GM03348 (cell line): ENCODE data around the gene CARS2.
"Not testable (repeated sequence)": the region's sequence is repeated elsewhere in the genome, so short reads cannot be mapped to it uniquely, and the experiment has no call there.

Source experiments
- DNase-seq: peaks from one replicate; pipeline ENCODE4 v3.0.0; 2012; ENCODE audit warnings: low spot score

The CARS2 gene

DNA sequence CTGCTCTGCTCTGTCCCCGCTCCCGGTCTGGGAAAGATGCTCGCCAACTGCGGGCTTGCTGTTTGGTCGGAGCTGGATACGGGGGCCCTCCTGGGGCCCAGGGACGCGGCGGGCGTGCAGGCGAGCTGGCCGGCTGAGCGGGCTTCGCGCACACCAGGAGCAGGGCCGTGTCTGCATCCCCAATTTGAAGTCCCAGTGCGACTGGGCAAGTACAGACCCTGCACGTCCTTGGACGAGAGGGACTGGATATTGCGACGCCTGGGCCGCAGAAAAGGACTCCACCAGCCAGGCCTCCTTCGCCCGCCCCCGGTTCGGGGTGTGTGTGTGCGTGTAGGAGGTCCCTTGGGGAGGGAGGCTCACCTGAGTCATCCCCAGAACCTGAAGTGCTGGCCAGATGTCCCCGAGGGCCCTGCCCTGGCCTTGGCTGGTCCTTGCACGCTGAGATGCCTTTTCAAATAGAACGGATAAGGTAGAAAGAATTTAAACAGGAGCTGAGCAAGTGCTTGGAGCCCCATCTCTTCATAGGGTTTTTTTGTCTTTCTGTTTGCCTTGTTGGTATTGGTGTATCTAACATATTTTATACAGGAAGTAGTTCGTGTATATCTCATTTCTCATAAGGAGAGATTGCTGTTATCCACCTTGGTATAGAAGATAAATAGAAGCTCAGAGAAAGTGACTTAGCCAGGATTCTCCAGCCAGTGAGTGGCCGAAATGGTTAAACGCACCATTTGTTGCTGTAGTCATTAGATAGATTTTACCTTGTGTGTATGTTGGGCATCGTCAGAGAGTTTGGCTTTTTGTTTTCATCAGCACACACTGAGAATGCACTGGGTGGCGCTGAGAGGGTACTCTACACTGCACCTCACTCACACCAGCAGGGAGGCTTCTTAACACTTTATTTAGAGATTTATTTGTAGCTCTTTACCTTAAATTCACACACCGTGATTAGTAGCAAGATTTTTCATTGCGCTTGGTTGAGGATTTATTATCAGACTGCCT is 89.5 kb downstream of the CARS2 start:
- peak; percentile 79 for DNase-seq

DNA sequence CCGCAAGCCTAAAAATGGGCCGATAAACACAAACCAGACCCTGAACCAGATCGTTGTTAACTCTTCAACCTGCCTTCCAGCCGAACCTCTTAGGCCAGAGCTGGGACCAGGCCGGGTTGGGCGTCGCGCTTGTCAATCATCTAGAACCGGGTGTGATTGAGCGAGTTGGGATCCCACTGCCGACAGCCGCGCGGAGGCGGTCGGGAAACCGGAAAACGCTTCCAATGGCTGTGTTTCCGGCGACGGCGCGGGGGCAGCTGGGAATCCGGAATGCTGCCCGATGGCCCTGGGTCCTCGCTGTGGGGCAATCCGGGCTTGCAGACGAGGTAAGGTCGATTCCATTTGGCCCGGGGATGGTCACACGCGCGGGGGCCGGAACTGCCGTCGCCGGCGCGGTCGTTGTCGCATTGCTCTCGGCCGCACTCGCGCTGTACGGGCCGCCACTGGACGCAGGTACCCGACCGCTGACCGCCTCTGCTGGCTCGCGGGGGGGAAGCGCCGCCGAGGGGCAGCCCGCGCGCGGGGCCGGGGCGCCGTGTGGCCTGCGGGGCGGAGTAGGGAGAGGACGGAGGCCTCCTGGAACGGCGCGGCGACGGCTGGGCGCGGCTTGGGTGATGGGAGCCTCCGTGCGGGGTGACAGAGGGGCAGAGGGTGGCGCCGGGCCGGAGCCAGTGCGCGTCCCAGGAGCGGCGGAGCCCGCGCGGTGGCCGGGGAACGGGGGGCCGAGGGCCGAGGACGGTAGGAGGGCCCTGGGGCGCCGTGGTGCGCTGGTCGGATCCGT is 90.4 kb downstream of the CARS2 start, which contains the start of gene NAXD:
NAXD (plus strand) TSS at position 224 of the 781 bp plus-strand sequence; CDS start at position 281, 57 bp downstream.
- DNase-seq = peak; percentile 99

DNA sequence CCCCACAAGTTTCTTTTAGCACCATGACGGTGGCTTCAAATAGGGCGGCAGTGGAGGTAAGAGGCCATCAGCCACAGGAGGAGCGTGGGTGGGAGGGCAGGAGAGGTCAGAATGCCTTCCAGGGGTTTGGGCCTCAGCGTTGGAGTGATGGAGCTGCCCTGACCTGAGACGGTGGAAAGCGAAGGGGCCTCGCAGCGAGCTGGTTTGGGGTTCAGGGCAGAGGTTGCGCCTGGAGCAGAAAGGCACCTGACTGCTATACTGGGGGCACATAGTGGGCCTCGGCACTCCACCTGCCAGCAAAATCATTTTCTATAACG is 91.0 kb downstream of the CARS2 start:
- DNase-seq = no peak

DNA sequence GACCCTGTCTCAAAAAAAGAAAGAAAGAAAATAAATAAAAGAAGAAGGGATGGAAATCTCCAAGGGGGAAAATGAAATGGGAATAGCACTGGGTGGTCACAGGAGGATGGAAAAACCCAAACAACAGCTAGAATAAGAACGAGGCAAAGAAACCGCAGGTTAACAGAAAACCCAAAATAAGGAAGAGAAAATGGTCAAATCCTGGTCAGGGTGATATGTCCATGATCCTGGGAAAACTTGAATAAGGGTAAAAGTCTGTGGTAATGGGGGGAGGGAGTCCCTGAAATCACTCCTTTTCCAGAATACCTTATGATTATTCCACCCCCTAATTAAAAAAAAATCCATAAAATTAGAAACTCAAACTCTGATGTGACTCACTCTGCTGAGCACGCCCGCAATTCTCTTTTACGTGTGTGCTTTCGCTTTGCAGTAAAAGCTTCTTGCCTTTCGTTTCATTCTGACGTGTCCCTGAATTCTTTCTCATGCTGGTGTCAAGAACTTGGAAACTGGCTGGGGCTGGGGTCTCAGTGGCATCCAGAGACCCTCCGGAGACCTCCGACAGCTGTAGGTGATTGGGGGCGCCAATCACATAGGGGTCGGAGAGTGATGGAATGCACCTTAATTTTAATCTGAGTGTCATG is 94.8 kb downstream of the CARS2 start:
- no peak for DNase-seq

DNA sequence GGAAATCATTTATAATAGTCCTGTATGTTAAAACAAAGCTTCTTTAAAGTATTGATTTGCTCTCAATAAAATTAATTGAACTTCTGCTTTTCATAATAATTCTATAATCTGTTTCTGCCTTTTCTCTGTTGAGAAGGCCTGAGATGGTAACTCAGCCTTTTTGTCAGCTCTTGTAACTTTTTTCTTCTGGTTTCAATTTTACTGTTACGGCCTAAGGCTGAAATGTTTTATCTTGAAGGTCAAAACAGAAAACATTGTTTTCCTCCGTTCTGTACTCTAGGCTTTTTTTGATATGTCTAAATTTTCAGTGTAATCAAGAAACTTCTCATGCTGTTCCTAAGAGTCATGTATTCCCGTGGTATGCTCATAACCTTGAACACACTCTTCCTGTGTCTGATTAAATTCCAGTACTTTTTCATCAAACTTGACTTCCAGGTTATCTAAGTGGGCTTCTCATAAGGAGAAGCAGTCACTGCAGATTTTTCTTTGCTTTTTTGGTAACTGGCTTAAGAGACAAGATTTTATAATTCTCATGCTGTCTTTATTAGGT is 98.2 kb downstream of the CARS2 start:
- no peak for DNase-seq

DNA sequence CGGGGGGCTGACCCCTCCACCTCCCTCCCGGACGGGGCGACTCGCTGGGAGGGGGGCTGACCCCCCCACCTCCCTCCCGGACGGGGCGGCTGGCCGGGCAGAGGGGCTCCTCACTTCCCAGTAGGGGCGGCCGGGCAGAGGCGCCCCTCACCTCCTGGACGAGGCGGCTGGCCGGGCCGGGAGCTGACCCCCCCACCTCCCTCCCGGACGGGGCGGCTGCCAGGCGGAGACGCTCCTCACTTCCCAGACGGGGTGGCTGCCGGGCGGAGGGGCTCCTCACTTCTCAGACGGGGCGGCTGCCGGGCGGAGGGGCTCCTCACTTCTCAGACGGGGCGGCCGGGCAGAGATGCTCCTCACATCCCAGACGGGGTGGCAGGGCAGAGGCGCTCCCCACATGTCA is 99.6 kb downstream of the CARS2 start:
- DNase-seq = not testable (repeated sequence)

DNA sequence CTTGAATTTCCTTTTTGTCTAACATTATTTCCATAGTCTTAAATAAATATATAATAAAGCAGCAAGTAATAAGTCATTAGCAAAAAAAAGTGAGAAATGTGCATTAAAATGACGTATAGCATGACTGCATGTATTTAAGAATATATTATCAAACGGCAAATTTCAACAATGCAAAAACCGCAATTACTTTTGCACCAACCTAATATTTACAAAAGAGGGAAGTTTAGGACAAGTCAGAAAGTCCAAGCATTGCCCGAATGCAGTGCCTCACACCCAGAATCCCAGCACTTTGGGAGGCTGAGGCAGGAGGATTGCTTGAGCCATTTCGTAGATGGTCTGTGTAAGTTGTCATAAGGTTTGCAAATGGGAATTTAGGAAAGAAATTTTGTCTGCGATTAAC is 100.8 kb downstream of the CARS2 start:
- DNase-seq = no peak

DNA sequence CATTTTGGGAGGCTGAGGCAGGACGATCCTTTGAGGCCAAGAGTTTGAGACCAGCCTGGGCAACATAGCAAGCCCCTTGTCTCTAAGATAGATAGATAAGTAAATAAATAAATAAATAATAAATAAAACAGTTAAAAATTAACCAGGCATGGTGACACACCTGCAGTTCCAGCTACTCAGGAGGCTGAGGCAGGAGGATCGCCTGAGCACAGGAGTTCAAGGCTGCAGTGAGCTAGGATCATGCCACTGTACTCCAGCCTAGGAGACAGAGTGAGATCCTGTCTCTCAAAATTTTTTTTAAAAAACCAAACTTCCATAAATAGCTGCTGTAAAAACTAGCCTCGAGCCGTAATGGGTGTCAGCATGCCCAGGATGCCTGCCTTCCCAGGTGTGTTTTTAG is 104.9 kb downstream of the CARS2 start:
- no peak for DNase-seq

DNA sequence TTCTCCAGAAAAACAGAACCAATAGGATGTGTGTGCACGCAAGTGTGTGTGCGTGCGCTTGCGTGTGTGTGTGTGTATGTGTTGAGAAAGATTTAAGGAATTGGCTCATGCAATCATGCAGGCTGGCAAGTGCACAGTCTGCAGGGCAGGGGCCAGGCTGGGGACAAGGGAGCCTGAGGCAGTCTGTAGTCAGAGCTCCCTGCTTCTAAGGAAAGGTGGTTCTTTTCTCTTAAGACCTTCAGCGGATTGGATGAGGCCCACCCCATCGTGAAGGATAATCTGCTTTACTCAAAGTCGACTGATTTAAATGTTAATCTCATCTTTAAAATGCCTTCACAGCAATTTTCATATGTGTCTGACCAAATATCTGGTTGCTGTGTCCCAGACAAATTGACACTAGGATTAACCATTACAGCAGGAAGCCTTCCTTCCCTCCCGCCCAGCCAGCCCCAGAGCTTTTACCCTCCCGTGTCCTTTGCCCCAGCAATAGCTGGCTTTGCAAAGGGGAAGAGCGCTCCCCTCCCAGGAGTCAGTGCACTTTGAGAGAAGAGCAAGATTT is 105.6 kb downstream of the CARS2 start:
- no peak for DNase-seq

DNA sequence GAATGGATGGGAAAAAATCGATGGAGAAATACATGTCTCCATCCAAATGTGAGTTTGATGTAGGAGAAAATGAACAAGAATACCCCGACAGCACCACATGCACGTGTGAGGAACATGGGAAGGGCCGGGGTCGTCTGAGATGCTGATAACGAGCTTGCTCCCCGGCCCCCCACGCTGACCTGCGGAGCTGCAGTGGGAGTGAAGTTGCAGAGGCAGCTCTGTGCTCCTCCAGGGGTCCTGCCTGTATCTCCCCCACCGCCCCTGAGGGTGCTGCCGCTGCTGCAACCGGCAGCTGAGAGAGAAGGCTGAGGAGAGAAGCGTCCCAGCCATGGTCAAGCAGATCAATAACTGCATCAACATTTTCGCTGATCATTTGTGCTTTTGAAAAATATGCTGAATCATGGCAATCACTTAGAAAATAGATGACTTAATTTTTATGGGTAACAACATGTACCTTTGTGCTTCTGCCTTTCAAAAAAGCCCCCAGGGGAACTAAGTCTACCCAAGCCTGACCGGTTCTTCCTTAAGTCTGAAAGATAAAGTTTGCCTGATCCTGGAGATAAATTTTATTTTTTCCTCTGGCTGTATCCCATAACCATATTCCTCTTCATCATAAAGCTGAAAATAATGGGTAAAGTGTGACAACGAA is 108.8 kb downstream of the CARS2 start:
- no peak for DNase-seq

- DNase-seq = peak; percentile 75
Observed at GRCh38 chr13:110593430-110594130, 112.3 kb downstream of the CARS2 start.

- peak; percentile 45 for DNase-seq
Observed at GRCh38 chr13:110592665-110593064, 113.3 kb downstream of the CARS2 start.
